ENCODE results near the gene TMEM98.

DNA sequence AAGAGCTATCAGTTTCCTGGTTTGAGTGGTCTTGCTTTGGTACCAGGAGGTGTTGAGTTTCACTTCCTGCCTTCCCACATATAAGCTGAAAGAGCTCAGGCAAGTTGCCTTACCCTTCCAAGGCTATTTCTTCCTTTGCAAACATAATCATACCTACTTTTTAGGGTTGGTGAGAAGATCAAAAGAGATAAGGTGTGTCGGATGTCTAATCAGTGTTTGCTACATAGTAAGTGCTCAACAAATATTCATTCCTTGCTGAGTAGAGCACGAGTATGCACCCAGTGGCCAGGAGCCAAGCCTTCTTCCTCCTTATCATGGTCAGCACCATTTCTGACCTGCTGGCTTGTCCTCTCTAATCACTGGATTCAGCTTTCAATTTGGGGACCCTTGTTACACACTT lies 12.7 kb upstream of the TMEM98 start:
- TF ChIP-seq, protein P1, sequence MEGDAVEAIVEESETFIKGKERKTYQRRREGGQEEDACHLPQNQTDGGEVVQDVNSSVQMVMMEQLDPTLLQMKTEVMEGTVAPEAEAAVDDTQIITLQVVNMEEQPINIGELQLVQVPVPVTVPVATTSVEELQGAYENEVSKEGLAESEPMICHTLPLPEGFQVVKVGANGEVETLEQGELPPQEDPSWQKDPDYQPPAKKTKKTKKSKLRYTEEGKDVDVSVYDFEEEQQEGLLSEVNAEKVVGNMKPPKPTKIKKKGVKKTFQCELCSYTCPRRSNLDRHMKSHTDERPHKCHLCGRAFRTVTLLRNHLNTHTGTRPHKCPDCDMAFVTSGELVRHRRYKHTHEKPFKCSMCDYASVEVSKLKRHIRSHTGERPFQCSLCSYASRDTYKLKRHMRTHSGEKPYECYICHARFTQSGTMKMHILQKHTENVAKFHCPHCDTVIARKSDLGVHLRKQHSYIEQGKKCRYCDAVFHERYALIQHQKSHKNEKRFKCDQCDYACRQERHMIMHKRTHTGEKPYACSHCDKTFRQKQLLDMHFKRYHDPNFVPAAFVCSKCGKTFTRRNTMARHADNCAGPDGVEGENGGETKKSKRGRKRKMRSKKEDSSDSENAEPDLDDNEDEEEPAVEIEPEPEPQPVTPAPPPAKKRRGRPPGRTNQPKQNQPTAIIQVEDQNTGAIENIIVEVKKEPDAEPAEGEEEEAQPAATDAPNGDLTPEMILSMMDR (IDR thresholded peaks at IDR 0.05) = no peak
- no peak for TF ChIP-seq POLR2AphosphoS5 (IDR thresholded peaks at IDR 0.05)

Data from prostate gland (tissue), 2 donors.